OCI-LY3 (cell line): Measurements from ENCODE around the gene RGS6.

ENCODE experiments used
- H2AFZ ChIP-seq: fragments of 200-600, 300-600 bp; shearing (Covaris generic); 2 replicates; pipeline ENCODE4 v1.6.0; 2014; ENCODE audit warnings: antibody characterized with exemption, low read depth, low read length
- H3K27ac ChIP-seq: fragments of 200-600, 300-600 bp; sonication (generic); 2 replicates; pipeline ENCODE4 v1.5.1; 2014; ENCODE audit warnings: mild to moderate bottlenecking, low read length, moderate library complexity, mixed read lengths
- H3K27me3 ChIP-seq: fragments of 200-600, 300-600 bp; sonication (generic); 2 replicates; pipeline ENCODE4 v1.6.1; 2014; ENCODE audit warnings: low read depth, low read length, mixed read lengths
- H3K36me3 ChIP-seq: fragments of 200-600, 300-600 bp; sonication (generic); replicated peaks from 2 replicates; pipeline ENCODE3; 2014; ENCODE audit warnings: low read depth, low read length, mixed read lengths
- H3K4me1 ChIP-seq: fragments of 300-600, 200-600 bp; sonication (generic); 2 replicates; pipeline ENCODE4 v1.6.1; 2014; ENCODE audit warnings: low read length, mixed read lengths
- H3K4me2 ChIP-seq: fragments of 200-600, 300-600 bp; sonication (generic); 2 replicates; pipeline ENCODE4 v1.6.1; 2014; ENCODE audit warnings: low read length, mixed read lengths
- H3K4me3 ChIP-seq: fragments of 300-600, 200-600 bp; sonication (generic); 2 replicates; pipeline ENCODE4 v1.5.1; 2014; ENCODE audit warnings: antibody characterized with exemption, mild to moderate bottlenecking, low read length, moderate library complexity
- H3K79me2 ChIP-seq: fragments of 300-600, 200-600 bp; shearing (Covaris generic); 2 replicates; pipeline ENCODE4 v1.6.1; 2014; ENCODE audit warnings: mild to moderate bottlenecking, low read length, mixed read lengths
- H3K9ac ChIP-seq: fragments of 300-600, 200-600 bp; shearing (Covaris generic); 2 replicates; pipeline ENCODE4 v1.6.0; 2014; ENCODE audit warnings: mild to moderate bottlenecking, low read length, moderate library complexity
- H3K9me3 ChIP-seq: fragments of 200-600, 300-600 bp; shearing (Covaris generic); 2 replicates; pipeline ENCODE4 v1.6.1; 2014; ENCODE audit warnings: low read length, mixed read lengths; ENCODE audit not compliant: insufficient read depth
- H4K20me1 ChIP-seq: fragments of 200-600, 300-600 bp; sonication (generic); 2 replicates; pipeline ENCODE4 v1.6.1; 2016; ENCODE audit warnings: low read length, mixed read lengths; ENCODE audit not compliant: insufficient read depth
- EZH2phosphoT487 ChIP-seq: fragments of 200-600 bp; shearing (Covaris generic); IDR thresholded peaks from 2 replicates; pipeline ENCODE4 v1.6.1; 2018; ENCODE audit warnings: antibody characterized with exemption, mixed run types, low read depth
- TF ChIP-seq, protein P1 (sequence below): fragments of 200-600, 300-600 bp; sonication (generic); IDR thresholded peaks from 2 replicates; pipeline ENCODE4 v1.5.1; 2014; ENCODE audit warnings: antibody characterized with exemption, low read length, low read depth

Gene RGS6

GRCh38 chr14:72454388-72455160 lies 522.3 kb downstream of the RGS6 start:
- Histone ChIP-seq H3K4me1 (peaks cover 9% of the 10 kb centered on the region), H3K9me3 (no peaks in the 10 kb centered on the region), H3K27me3 (peaks cover 37% of the 10 kb centered on the region; the same call in 1 of the 2 replicates), H4K20me1 (no peaks in the 10 kb centered on the region), H3K27ac (no peak overlapping the region), H3K4me3 (no peak overlapping the region), H3K36me3 (no peaks in the 10 kb centered on the region), H2AFZ (no peak overlapping the region), H3K4me2 (no peak overlapping the region), H3K9ac (no peak overlapping the region), H3K79me2 (no peaks in the 10 kb centered on the region)
- no peak for TF ChIP-seq EZH2phosphoT487
- TF ChIP-seq, protein P1, sequence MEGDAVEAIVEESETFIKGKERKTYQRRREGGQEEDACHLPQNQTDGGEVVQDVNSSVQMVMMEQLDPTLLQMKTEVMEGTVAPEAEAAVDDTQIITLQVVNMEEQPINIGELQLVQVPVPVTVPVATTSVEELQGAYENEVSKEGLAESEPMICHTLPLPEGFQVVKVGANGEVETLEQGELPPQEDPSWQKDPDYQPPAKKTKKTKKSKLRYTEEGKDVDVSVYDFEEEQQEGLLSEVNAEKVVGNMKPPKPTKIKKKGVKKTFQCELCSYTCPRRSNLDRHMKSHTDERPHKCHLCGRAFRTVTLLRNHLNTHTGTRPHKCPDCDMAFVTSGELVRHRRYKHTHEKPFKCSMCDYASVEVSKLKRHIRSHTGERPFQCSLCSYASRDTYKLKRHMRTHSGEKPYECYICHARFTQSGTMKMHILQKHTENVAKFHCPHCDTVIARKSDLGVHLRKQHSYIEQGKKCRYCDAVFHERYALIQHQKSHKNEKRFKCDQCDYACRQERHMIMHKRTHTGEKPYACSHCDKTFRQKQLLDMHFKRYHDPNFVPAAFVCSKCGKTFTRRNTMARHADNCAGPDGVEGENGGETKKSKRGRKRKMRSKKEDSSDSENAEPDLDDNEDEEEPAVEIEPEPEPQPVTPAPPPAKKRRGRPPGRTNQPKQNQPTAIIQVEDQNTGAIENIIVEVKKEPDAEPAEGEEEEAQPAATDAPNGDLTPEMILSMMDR = no peak

DNA sequence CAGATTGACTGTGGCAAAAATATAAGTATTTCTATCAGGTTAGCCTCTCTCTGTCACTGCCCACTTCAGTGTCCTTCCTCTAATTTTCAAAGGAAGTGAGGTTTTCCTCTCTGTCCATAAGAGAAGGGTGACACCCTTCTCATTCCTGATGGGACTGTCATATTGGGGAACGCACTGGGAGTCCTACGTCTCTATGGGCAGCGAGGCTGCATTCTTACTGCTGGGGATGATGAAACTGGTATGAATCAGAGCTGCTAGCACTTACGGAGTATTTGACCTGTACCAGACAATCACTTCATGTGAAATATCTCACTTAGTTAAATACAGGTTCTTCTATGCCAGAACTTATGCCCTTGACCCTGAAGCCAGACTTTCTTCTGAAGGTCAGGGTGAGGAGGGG lies 525.4 kb downstream of the RGS6 start:
- Histone ChIP-seq H3K9ac (no peak overlapping the region), H2AFZ (no peak overlapping the region), H4K20me1 (no peaks in the 10 kb centered on the region), H3K27ac (no peak overlapping the region), H3K4me2 (no peak overlapping the region), H3K4me1 (no peaks in the 10 kb centered on the region), H3K27me3 (peaks cover 38% of the 10 kb centered on the region; the same call in 1 of the 2 replicates), H3K36me3 (no peaks in the 10 kb centered on the region), H3K79me2 (no peaks in the 10 kb centered on the region), H3K4me3 (no peak overlapping the region), H3K9me3 (no peaks in the 10 kb centered on the region)
- no peak for TF ChIP-seq EZH2phosphoT487
- TF ChIP-seq, protein P1 = no peak

- TF ChIP-seq, protein P1 = no peak
- no peak for TF ChIP-seq EZH2phosphoT487
- Histone ChIP-seq H3K4me2 (no peak overlapping the region), H3K27me3 (peaks cover 47% of the 10 kb centered on the region; the same call in 1 of the 2 replicates), H3K9me3 (peaks cover 9% of the 10 kb centered on the region; the same call in 1 of the 2 replicates), H3K9ac (no peak overlapping the region), H3K79me2 (no peaks in the 10 kb centered on the region), H3K4me1 (no peaks in the 10 kb centered on the region), H3K27ac (no peak overlapping the region), H2AFZ (no peak overlapping the region), H3K4me3 (no peak overlapping the region), H4K20me1 (no peaks in the 10 kb centered on the region), H3K36me3 (no peaks in the 10 kb centered on the region)
Measured at GRCh38 chr14:72462056-72462455, 529.8 kb downstream of the RGS6 start.

DNA sequence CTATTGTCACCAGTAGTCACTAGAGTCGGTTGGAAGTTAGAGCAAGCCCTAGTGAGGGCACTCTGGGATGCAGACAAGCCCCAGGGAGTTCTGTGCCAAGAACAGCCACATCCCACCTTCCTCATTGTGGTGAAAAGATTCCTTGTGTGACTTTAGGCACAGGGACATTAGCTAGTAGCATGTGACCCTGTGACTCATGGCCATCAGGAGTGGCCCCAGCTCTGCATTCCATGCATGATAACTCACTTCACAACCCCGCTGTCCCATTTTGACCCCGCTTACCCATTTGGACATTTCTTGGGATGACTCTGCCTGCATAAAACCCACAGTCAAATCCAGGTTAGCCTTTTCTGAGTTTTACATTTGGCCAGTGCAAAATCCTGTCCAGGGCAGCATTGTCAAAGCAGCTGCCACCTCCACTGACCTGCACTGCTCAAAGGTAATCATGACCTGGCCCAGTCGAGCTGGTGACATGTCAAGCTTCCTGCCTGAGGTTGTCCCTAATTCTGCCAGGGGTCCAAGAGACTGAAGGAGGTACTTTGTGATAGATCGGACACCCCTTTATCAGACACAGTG lies 531.1 kb downstream of the RGS6 start:
- Histone ChIP-seq H3K9ac (no peak overlapping the region), H4K20me1 (no peaks in the 10 kb centered on the region), H3K4me3 (no peak overlapping the region), H3K36me3 (no peaks in the 10 kb centered on the region), H3K9me3 (peaks cover 9% of the 10 kb centered on the region; the same call in 1 of the 2 replicates), H3K79me2 (no peaks in the 10 kb centered on the region), H3K4me2 (no peak overlapping the region), H3K27ac (no peak overlapping the region), H2AFZ (no peak overlapping the region), H3K4me1 (no peaks in the 10 kb centered on the region), H3K27me3 (peaks cover 37% of the 10 kb centered on the region; the same call in 1 of the 2 replicates)
- TF ChIP-seq EZH2phosphoT487 = no peak
- TF ChIP-seq, protein P1 = no peak
